Trophoblast cell (in vitro differentiated cells and primary cell): ENCODE results near the gene LYZL1.

Experiments
- DNase-seq, 2 donors: peaks; one replicate each; pipeline ENCODE4 v3.0.0-alpha.2; 2016
- H2AFZ ChIP-seq: 2 replicates; pipeline ENCODE4 v1.6.1; 2013; ENCODE audit warnings: low read length, moderate library complexity, mild to moderate bottlenecking; ENCODE audit not compliant: insufficient read depth, poor library complexity
- H2AK5ac ChIP-seq: 2 replicates; pipeline ENCODE4 v1.6.1; 2013; ENCODE audit warnings: mild to moderate bottlenecking, low read length
- H2BK120ac ChIP-seq: 2 replicates; pipeline ENCODE4 v1.6.1; 2013; ENCODE audit warnings: low read length, mild to moderate bottlenecking, moderate library complexity; ENCODE audit not compliant: insufficient read depth, poor library complexity
- H2BK12ac ChIP-seq: 2 replicates; pipeline ENCODE4 v1.6.1; 2013; ENCODE audit warnings: mild to moderate bottlenecking, low read length, moderate library complexity
- H2BK5ac ChIP-seq: 2 replicates; pipeline ENCODE4 v1.6.1; 2013; ENCODE audit warnings: low read length, low read depth, moderate library complexity, mild to moderate bottlenecking; ENCODE audit not compliant: poor library complexity
- H3K14ac ChIP-seq: 2 replicates; pipeline ENCODE4 v1.6.1; 2013; ENCODE audit warnings: mild to moderate bottlenecking, low read length
- H3K18ac ChIP-seq: 2 replicates; pipeline ENCODE4 v1.6.1; 2013; ENCODE audit warnings: mild to moderate bottlenecking, low read length
- H3K23ac ChIP-seq: 2 replicates; pipeline ENCODE4 v1.6.1; 2013; ENCODE audit warnings: low read length
- H3K27ac ChIP-seq: 2 replicates; pipeline ENCODE4 v1.5.1; 2013; ENCODE audit warnings: low read depth, mild to moderate bottlenecking, inconsistent platforms, low read length, moderate library complexity
- H3K27me3 ChIP-seq: 2 replicates; pipeline ENCODE4 v1.6.1; 2013; ENCODE audit warnings: inconsistent platforms, mild to moderate bottlenecking, low read length, moderate library complexity; ENCODE audit not compliant: insufficient read depth
- H3K36me3 ChIP-seq, 2 experiments: 1 replicate in 1 of 2; 2 replicates in 1 of 2; pipeline ENCODE4 v1.6.1; 2013; ENCODE audit warnings: low read length in 2 of 2, mild to moderate bottlenecking in 2 of 2, moderate library complexity in 1 of 2; ENCODE audit not compliant: insufficient read depth in 2 of 2, control insufficient read depth in 1 of 2
- H3K4ac ChIP-seq: 2 replicates; pipeline ENCODE4 v1.6.1; 2013; ENCODE audit warnings: low read depth, mild to moderate bottlenecking, low read length, moderate library complexity
- H3K4me1 ChIP-seq, 2 experiments: 1 replicate in 1 of 2; 2 replicates in 1 of 2; pipeline ENCODE4 v1.6.1; 2013; ENCODE audit warnings: low read length in 2 of 2, mild to moderate bottlenecking in 2 of 2, moderate library complexity in 1 of 2; ENCODE audit not compliant: insufficient read depth in 2 of 2, control insufficient read depth in 1 of 2
- H3K4me2 ChIP-seq: 2 replicates; pipeline ENCODE4 v1.6.1; 2013; ENCODE audit warnings: inconsistent platforms, mild to moderate bottlenecking, low read length, moderate library complexity
- H3K4me3 ChIP-seq: 2 replicates; pipeline ENCODE4 v1.5.1; 2013; ENCODE audit warnings: mild to moderate bottlenecking, low read depth, low read length, inconsistent platforms
- H3K79me1 ChIP-seq: one replicate; pipeline ENCODE4 v1.6.1; 2013; ENCODE audit warnings: low read length
- H3K79me2 ChIP-seq: 2 replicates; pipeline ENCODE4 v1.6.1; 2013; ENCODE audit warnings: low read length, mild to moderate bottlenecking; ENCODE audit not compliant: control insufficient read depth, insufficient read depth, poor library complexity
- H3K9ac ChIP-seq: 2 replicates; pipeline ENCODE4 v1.6.1; 2013; ENCODE audit warnings: mild to moderate bottlenecking, low read length
- H3K9me3 ChIP-seq: 2 replicates; pipeline ENCODE4 v1.6.1; 2013; ENCODE audit warnings: low read depth, mild to moderate bottlenecking, control low read depth, inconsistent platforms, low read length; ENCODE audit not compliant: insufficient read depth
- H4K12ac ChIP-seq: 2 replicates; pipeline ENCODE4 v1.6.1; 2013; ENCODE audit warnings: low read depth, mild to moderate bottlenecking, low read length, moderate library complexity
- H4K8ac ChIP-seq: 2 replicates; pipeline ENCODE4 v1.6.1; 2013; ENCODE audit warnings: low read depth, mild to moderate bottlenecking, low read length, moderate library complexity
- H4K91ac ChIP-seq: one replicate; pipeline ENCODE4 v1.6.1; 2013; ENCODE audit warnings: low read depth, mild to moderate bottlenecking, low read length, moderate library complexity
- WGBS: extraction: QIAGEN DNeasy Blood & Tissue Kit; methylation state at CpG from one replicate; pipeline ENCODE4 v1.1.7; 2013; ENCODE audit warnings: missing lambda C conversion rate; ENCODE audit not compliant: insufficient read length, insufficient coverage; ENCODE audit errors: extremely low coverage; 5-methylcytosine and 5-hydroxymethylcytosine counted together

Gene LYZL1

DNA sequence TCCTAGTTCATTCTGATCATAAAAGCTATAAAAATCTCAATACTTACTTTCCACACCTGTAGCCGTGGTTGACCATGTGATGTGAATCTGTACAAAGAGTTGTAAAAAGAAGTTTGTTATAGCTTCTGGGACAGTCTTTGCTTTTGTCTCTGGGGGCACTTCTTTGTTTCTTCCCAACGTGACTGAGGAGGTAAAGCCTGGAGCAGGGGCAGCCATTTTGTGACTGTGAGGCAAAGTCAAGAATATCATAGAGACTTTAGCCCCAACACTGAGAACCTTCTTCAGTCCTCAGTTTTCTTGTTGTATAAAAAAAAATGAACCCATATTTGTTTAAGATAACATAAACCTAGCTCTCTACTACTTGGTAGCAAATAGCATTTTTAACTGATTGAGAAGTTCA, 29.4 kb upstream of the LYZL1 start:
- H4K12ac ChIP-seq: no peak overlapping the region
- H3K18ac ChIP-seq: peak overlapping the region; percentile 59
- peak overlapping the region; percentile 96 for H4K91ac ChIP-seq
- peaks cover 5 to 14% of the 10 kb centered on the region in 2 experiments for H3K4me1 ChIP-seq
- H2AFZ ChIP-seq: no peak overlapping the region
- WGBS: no CpG with 5 or more reads among the region's 2 CpGs
- no peaks in the 10 kb centered on the region for H3K9me3 ChIP-seq
- no peak overlapping the region for H3K4me3 ChIP-seq
- peak overlapping the region; percentile 79 for H2BK5ac ChIP-seq
- no peaks in the 10 kb centered on the region for H3K27me3 ChIP-seq
- peak overlapping the region; percentile 91 for H2AK5ac ChIP-seq
- peak overlapping the region; percentile 98 for H2BK12ac ChIP-seq
- no peak overlapping the region for H3K27ac ChIP-seq
- no peak for DNase-seq
- no peak overlapping the region for H3K23ac ChIP-seq
- H2BK120ac ChIP-seq: peak overlapping the region; percentile 86
- H3K4ac ChIP-seq: peak overlapping the region; percentile 40
- no peaks in the 10 kb centered on the region for H3K36me3 ChIP-seq
- H4K8ac ChIP-seq: no peak overlapping the region
- H3K4me2 ChIP-seq: no peak overlapping the region
- peaks cover 7% of the 10 kb centered on the region for H3K79me2 ChIP-seq
- H3K9ac ChIP-seq: no peak overlapping the region
- H3K79me1 ChIP-seq: peaks cover 37% of the 10 kb centered on the region
- H3K14ac ChIP-seq: peak overlapping the region; percentile 81

DNA sequence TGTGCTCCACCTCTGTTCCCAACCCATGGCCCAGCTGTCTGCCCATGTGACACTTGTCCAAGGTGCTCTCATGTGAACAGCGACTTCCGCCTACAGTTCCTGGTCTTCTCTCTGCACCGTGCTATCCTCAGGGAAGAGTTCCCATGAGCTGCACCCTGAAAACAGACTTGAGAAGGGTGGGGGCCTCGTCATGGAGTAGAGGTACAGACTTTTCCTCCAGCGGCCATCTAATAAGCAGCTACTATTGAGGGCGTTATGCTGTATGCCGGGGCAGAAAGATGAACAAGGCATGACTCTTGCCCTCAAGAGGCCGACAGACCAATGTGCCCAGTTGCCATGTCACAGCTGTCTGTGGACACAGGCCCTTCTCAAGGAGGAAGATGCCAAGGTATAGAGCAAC, 25.4 kb upstream of the LYZL1 start:
- Histone ChIP-seq H2AFZ (no peak overlapping the region), H3K4me1 (no peaks in the 10 kb centered on the region)
- DNase-seq: no peak

DNA sequence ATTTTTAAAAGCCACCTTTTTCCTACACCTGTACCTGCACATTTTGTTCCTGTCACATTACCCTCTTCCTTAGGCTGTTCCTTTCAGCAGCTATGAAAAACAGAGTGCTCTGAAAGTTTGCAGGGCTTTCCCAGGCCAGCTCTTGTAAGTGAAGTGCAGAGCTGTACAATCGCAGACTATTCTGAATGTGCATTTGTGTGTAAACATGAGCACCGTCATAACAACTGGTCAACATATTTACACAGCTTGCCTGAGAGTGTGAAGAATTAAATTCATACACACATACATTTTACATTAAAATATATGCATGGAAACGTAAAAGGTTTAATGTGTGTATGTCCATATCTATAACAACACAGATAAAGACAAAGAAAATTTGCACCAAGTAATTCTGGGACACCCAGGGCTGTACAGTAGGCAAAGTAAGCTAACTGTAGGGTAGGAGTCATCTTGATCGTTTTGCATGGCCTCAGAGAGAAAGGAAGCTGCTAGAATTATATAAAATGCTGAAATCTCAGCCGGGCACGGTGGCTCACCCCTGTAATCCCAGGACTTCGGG, 23.6 kb upstream of the LYZL1 start:
- WGBS: no CpG with 5 or more reads among the region's 7 CpGs
- no peaks in the 10 kb centered on the region for H3K27me3 ChIP-seq
- no peak overlapping the region for H2AK5ac ChIP-seq
- H3K36me3 ChIP-seq: no peaks in the 10 kb centered on the region
- no peak overlapping the region for H2BK5ac ChIP-seq
- H2BK120ac ChIP-seq: peak overlapping the region; percentile 49
- H3K4me1 ChIP-seq: no peaks in the 10 kb centered on the region
- no peaks in the 10 kb centered on the region for H3K79me2 ChIP-seq
- no peak overlapping the region for H3K14ac ChIP-seq
- H3K9ac ChIP-seq: no peak overlapping the region
- peak overlapping the region; percentile 52 for H4K91ac ChIP-seq
- no peak overlapping the region for H2AFZ ChIP-seq
- DNase-seq: no peak
- H3K4ac ChIP-seq: no peak overlapping the region
- no peak overlapping the region for H3K23ac ChIP-seq
- H4K8ac ChIP-seq: no peak overlapping the region
- H4K12ac ChIP-seq: no peak overlapping the region
- no peak overlapping the region for H3K4me2 ChIP-seq
- peaks cover 12% of the 10 kb centered on the region for H3K79me1 ChIP-seq
- no peak overlapping the region for H3K4me3 ChIP-seq
- H3K9me3 ChIP-seq: no peaks in the 10 kb centered on the region
- H3K18ac ChIP-seq: no peak overlapping the region
- H2BK12ac ChIP-seq: no peak overlapping the region
- H3K27ac ChIP-seq: no peak overlapping the region

More for the DNA sequence above, 25.4 kb upstream of the LYZL1 start:
- Histone ChIP-seq H3K18ac (peak overlapping the region; percentile 8), H3K4ac (no peak overlapping the region), H3K4me3 (no peak overlapping the region), H4K91ac (peak overlapping the region; percentile 69), H3K79me1 (peaks cover 18% of the 10 kb centered on the region), H3K79me2 (no peaks in the 10 kb centered on the region), H2BK5ac (no peak overlapping the region), H3K27ac (no peak overlapping the region), H3K9ac (no peak overlapping the region), H2BK12ac (peak overlapping the region; percentile 80), H3K36me3 (no peaks in the 10 kb centered on the region), H3K14ac (peak overlapping the region; percentile 0), H4K12ac (no peak overlapping the region), H3K27me3 (no peaks in the 10 kb centered on the region), H2AK5ac (peak overlapping the region; percentile 59), H3K23ac (no peak overlapping the region), H3K4me2 (no peak overlapping the region), H3K9me3 (no peaks in the 10 kb centered on the region), H4K8ac (no peak overlapping the region), H2BK120ac (no peak overlapping the region)
- WGBS: no CpG with 5 or more reads among the region's 8 CpGs

DNA sequence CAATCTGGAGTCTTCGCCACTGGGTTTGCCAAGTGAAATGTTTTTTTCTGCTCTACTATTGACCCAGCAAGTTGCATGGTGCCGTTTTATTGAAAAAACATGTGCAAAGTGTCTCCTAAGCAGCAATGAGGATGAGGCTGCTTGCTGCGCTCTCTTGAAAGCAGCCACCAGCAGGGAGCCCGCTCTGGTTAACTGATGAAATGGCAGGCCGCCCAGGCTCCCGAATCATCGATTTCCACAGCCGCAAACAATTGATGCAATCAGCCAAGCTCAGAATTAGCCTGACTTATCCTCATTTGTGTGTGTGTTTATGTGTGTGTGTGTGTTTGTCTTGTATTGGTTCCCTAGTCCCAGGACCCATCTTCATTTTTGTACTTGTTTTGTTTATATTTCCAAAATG, 22.2 kb upstream of the LYZL1 start:
- H3K9ac ChIP-seq: no peak overlapping the region
- no peak overlapping the region for H3K4me2 ChIP-seq
- H2AFZ ChIP-seq: no peak overlapping the region
- DNase-seq: no peak
- no peaks in the 10 kb centered on the region for H3K9me3 ChIP-seq
- peak overlapping the region; percentile 78 for H2BK120ac ChIP-seq
- no peak overlapping the region for H3K4ac ChIP-seq
- H3K4me3 ChIP-seq: no peak overlapping the region
- H3K79me1 ChIP-seq: peaks cover 9% of the 10 kb centered on the region
- H3K27ac ChIP-seq: no peak overlapping the region
- H4K8ac ChIP-seq: no peak overlapping the region
- H2BK5ac ChIP-seq: peak overlapping the region; percentile 1
- H4K91ac ChIP-seq: peak overlapping the region; percentile 45
- H3K23ac ChIP-seq: no peak overlapping the region
- no peak overlapping the region for H2AK5ac ChIP-seq
- no peak overlapping the region for H3K18ac ChIP-seq
- no CpG with 5 or more reads among the region's 8 CpGs for WGBS
- no peaks in the 10 kb centered on the region for H3K4me1 ChIP-seq
- H3K79me2 ChIP-seq: no peaks in the 10 kb centered on the region
- H3K27me3 ChIP-seq: no peaks in the 10 kb centered on the region
- H3K14ac ChIP-seq: no peak overlapping the region
- peak overlapping the region; percentile 2 for H2BK12ac ChIP-seq
- H4K12ac ChIP-seq: no peak overlapping the region
- H3K36me3 ChIP-seq: no peaks in the 10 kb centered on the region
